GM23248 (cell line): ENCODE results near the gene APBA2. TPM values are rescaled to one million over a fixed set of nuclear protein-coding genes. Genes with fewer than 3 reads are reported as not detected.

ENCODE experiments used
- DNase-seq: peaks from one replicate; pipeline ENCODE4 v3.0.0-alpha.2; 2015
- H2AFZ ChIP-seq: fragments of 200-600 bp; sonication (generic); 2 replicates; pipeline ENCODE4 v1.6.1; 2016; ENCODE audit warnings: antibody characterized with exemption
- H3F3A ChIP-seq: fragments of 200-600 bp; sonication (generic); 2 replicates; pipeline ENCODE4 v1.6.1; 2016; ENCODE audit warnings: mild to moderate bottlenecking, antibody characterized with exemption, mixed run types; ENCODE audit not compliant: insufficient read depth
- H3K27ac ChIP-seq: fragments of 200-600 bp; sonication (generic); 2 replicates; pipeline ENCODE4 v1.5.1; 2016; ENCODE audit warnings: mild to moderate bottlenecking
- H3K27me3 ChIP-seq: fragments of 200-600 bp; sonication (generic); replicated peaks from 2 replicates; pipeline ENCODE4 v1.6.1; 2016; ENCODE audit warnings: mild to moderate bottlenecking; ENCODE audit not compliant: insufficient read depth
- H3K36me3 ChIP-seq: fragments of 200-600 bp; sonication (generic); 2 replicates; pipeline ENCODE4 v1.6.1; 2016; ENCODE audit warnings: low read depth, mild to moderate bottlenecking
- H3K4me1 ChIP-seq: fragments of 200-600 bp; sonication (generic); 2 replicates; pipeline ENCODE4 v1.6.1; 2016; ENCODE audit warnings: mild to moderate bottlenecking; ENCODE audit not compliant: insufficient read depth
- H3K4me2 ChIP-seq: fragments of 200-600 bp; sonication (generic); one replicate; pipeline ENCODE4 v1.6.1; 2016; ENCODE audit warnings: mild to moderate bottlenecking; ENCODE audit not compliant: unreplicated experiment
- H3K4me3 ChIP-seq: fragments of 200-600 bp; sonication (generic); 2 replicates; pipeline ENCODE4 v1.5.1; 2016; ENCODE audit warnings: mild to moderate bottlenecking
- H3K79me2 ChIP-seq: fragments of 200-600 bp; sonication (generic); 2 replicates; pipeline ENCODE4 v1.6.1; 2016; ENCODE audit warnings: mild to moderate bottlenecking; ENCODE audit not compliant: insufficient read depth
- H3K9ac ChIP-seq: fragments of 200-600 bp; sonication (generic); 2 replicates; pipeline ENCODE4 v1.6.1; 2016; ENCODE audit warnings: mild to moderate bottlenecking
- H3K9me2 ChIP-seq: fragments of 200-600 bp; sonication (generic); 2 replicates; pipeline ENCODE4 v1.6.1; 2016; ENCODE audit warnings: mixed run types, mild to moderate bottlenecking, moderate library complexity; ENCODE audit not compliant: insufficient read depth
- H3K9me3 ChIP-seq: fragments of 200-600 bp; sonication (generic); one replicate; pipeline ENCODE4 v1.6.1; 2017; ENCODE audit warnings: low read depth
- H4K20me1 ChIP-seq: fragments of 200-600 bp; sonication (generic); 2 replicates; pipeline ENCODE4 v1.6.0; 2016; ENCODE audit not compliant: insufficient read depth
- EZH2 ChIP-seq: fragments of 200-600 bp; sonication (generic); IDR thresholded peaks from 2 replicates; pipeline ENCODE4 v1.6.1; 2018; ENCODE audit warnings: antibody characterized with exemption, mild to moderate bottlenecking; ENCODE audit not compliant: insufficient read depth, poor library complexity, severe bottlenecking
- EZH2phosphoT487 ChIP-seq: fragments of 200-600 bp; sonication (generic); IDR thresholded peaks from 2 replicates; pipeline ENCODE4 v1.6.1; 2018; ENCODE audit warnings: antibody characterized with exemption, moderate library complexity, mild to moderate bottlenecking, low read depth; ENCODE audit not compliant: insufficient read depth
- WGBS, 2 experiments: methylation state at CpG; one replicate each; pipeline ENCODE4 v1.1.6; 2015 to 2017; ENCODE audit warnings: low lambda C conversion rate in 2 of 2, low coverage in 1 of 2; ENCODE audit errors: missing lambda C conversion rate in 2 of 2; 5-methylcytosine and 5-hydroxymethylcytosine counted together
- in situ Hi-C: fragments of 300-500 bp; cut with MboI; formaldehyde crosslinking; loops from 2 replicates; pipeline ENCODE4 v1.15.0; 2020
- polyA plus RNA-seq: library from polyadenylated mRNA; unstranded; fragments of >200 nt; fragmentation: Nextera tagmentation; extraction: Ambion mirVana; gene quantifications from 2 replicates; pipeline ENCODE4 v1.2.1, GENCODE V29; 2016
- total RNA-seq: library from RNA; depleted of rRNA; stranded (reverse); fragments of >200 nt; shearing (Covaris generic); gene quantifications from 2 replicates; pipeline ENCODE4 v1.2.3, GENCODE V29; 2014

Gene APBA2
- total and polyA plus RNA-seq, 2 experiments from 2014 or later = 0.23 to 0.65 TPM

DNA sequence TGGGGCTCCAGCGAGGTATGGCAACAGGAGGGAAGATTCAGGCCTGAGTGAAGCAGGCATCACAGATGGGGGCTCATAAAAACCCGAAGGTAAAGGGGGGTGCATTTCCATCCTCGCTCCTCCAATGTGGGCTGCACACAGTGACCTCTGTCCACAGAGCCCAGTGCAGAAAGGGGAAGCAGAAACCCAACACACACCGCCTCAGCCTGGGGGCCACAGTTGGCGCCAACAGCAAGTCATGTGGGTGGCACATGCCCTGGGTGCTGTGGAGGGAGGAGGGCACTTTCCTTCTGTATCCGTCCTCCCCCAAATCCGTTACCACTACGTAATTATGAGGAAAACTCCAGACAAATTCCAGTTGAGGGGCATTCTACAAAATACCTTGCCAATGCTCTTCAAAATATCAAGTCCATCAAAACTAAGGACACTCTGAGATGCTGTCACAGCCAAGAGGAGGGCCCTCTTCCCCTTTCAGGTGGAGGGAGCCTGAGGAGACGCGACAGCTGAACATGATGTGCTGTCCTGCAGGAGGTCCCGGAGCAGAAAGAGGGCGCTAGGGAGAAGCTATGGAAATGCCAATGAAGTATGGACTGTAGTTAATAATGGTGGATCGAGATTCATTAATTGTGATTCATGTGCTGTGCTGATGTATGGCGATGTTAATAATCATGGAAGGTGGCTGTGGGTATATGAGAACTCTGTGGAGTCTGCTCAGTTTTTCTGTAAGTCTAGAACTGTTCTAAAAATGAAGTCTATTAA lies 16.4 kb downstream of the APBA2 start:
- no peak overlapping the region for H3K4me3 ChIP-seq
- H3K9me3 ChIP-seq = no peaks in the 10 kb centered on the region
- no peak overlapping the region for H3K27ac ChIP-seq
- H3K79me2 ChIP-seq = no peaks in the 10 kb centered on the region
- H3K9ac ChIP-seq = no peak overlapping the region
- no peaks in the 10 kb centered on the region for H3K36me3 ChIP-seq
- no peak overlapping the region for H3K4me2 ChIP-seq
- H3K4me1 ChIP-seq = no peaks in the 10 kb centered on the region
- peaks cover 20% of the 10 kb centered on the region for H3K27me3 ChIP-seq
- no peak for DNase-seq
- no peaks in the 10 kb centered on the region for H3F3A ChIP-seq
- H2AFZ ChIP-seq = no peak overlapping the region
- TF ChIP-seq EZH2phosphoT487 (no peak), EZH2 (no peak)
- no peaks in the 10 kb centered on the region for H4K20me1 ChIP-seq
- in situ Hi-C loops = no loop called here
- H3K9me2 ChIP-seq = no peaks in the 10 kb centered on the region
- 54 to 55% methylated on average over 12 to 14 of the region's 14 CpGs for WGBS, 2 experiments

DNA sequence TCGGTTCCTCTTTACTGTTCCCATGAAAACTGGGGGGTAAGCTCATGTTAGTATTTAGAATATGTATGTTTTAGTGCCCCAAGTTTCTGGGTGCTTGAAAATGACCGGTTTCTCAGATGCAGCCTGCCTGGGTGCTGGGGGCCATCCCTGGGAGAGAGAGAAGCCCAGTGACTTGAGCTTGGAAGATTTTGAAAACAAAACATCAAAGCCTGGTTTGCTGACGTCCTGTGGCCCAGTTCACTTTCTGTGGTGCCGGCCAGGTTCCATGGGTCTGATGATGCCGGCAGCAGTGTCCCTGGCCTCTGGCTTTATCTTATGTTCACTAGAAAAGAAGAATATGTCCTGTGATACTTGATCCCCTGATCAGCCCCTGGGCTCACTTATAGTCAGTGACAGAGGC lies 17.1 kb downstream of the APBA2 start:
- H3K27me3 ChIP-seq = peaks cover 25% of the 10 kb centered on the region
- no peaks in the 10 kb centered on the region for H3F3A ChIP-seq
- no peak overlapping the region for H3K27ac ChIP-seq
- no peak for DNase-seq
- no peaks in the 10 kb centered on the region for H3K4me1 ChIP-seq
- no peak overlapping the region for H3K9ac ChIP-seq
- no peaks in the 10 kb centered on the region for H3K36me3 ChIP-seq
- no peaks in the 10 kb centered on the region for H3K9me3 ChIP-seq
- H4K20me1 ChIP-seq = no peaks in the 10 kb centered on the region
- in situ Hi-C loops = no loop called here
- no peak overlapping the region for H3K4me3 ChIP-seq
- H3K4me2 ChIP-seq = no peak overlapping the region
- H3K79me2 ChIP-seq = no peaks in the 10 kb centered on the region
- no peaks in the 10 kb centered on the region for H3K9me2 ChIP-seq
- TF ChIP-seq EZH2phosphoT487 (no peak), EZH2 (no peak)
- 51 to 54% methylated on average over 5 of the region's 5 CpGs for WGBS, 2 experiments
- no peak overlapping the region for H2AFZ ChIP-seq

DNA sequence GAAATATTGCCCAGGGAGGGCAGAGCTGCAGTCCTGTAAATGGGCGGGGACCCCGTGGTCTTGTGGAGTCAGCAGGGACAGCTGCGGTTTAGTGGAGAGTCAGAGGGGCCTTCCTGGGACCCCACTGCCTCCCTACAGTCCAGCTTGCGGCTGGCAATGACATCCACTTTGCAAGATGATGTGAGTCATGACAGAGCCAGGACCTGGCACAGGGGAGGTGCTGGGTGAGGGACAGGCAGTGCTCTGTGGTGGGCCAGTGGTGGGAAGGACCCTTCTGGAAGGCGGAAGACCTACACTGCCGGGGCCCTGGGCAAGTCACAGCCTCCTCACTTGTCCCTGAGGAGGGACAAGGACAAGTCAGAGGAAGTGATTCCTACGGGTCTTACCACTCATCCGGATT lies 17.8 kb downstream of the APBA2 start:
- no peaks in the 10 kb centered on the region for H3K79me2 ChIP-seq
- WGBS, 2 experiments = 15 to 26% methylated on average over 8 of the region's 8 CpGs
- H2AFZ ChIP-seq = no peak overlapping the region
- H3K27me3 ChIP-seq = peaks cover 25% of the 10 kb centered on the region
- no peaks in the 10 kb centered on the region for H3K9me2 ChIP-seq
- H3K9me3 ChIP-seq = no peaks in the 10 kb centered on the region
- H3K36me3 ChIP-seq = no peaks in the 10 kb centered on the region
- no peaks in the 10 kb centered on the region for H4K20me1 ChIP-seq
- no peak overlapping the region for H3K4me3 ChIP-seq
- no peak for DNase-seq
- no peak for TF ChIP-seq EZH2
- TF ChIP-seq EZH2phosphoT487 = no peak
- H3K4me1 ChIP-seq = no peaks in the 10 kb centered on the region
- H3K27ac ChIP-seq = no peak overlapping the region
- no peak overlapping the region for H3K9ac ChIP-seq
- no peak overlapping the region for H3K4me2 ChIP-seq
- in situ Hi-C loops = no loop called here
- no peaks in the 10 kb centered on the region for H3F3A ChIP-seq

DNA sequence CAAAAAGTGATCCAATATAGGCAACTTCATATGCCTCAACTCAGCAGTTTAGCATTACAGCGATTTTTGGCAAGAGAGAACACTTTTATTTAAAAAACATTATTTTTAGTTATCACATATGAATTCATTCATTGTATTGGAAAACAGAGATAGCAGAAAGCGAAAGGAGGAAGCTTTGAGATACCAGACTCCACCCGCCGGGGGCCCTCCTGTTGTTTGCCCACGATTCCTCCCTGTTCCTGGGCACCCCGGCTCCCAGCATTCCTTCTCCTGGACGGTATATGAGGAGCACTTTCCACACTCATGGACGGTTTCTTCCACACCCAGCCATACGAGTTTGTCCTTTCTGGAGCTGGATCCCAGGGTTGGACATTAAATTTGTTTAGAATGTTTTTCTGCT lies 18.2 kb downstream of the APBA2 start:
- in situ Hi-C loops = no loop called here
- Histone ChIP-seq H3K4me2 (no peak overlapping the region), H3K4me3 (no peak overlapping the region), H3F3A (no peaks in the 10 kb centered on the region), H4K20me1 (no peaks in the 10 kb centered on the region), H3K36me3 (no peaks in the 10 kb centered on the region), H3K27ac (no peak overlapping the region), H3K9ac (no peak overlapping the region), H3K27me3 (peaks cover 25% of the 10 kb centered on the region), H3K79me2 (no peaks in the 10 kb centered on the region), H3K4me1 (no peaks in the 10 kb centered on the region), H3K9me2 (no peaks in the 10 kb centered on the region), H3K9me3 (no peaks in the 10 kb centered on the region), H2AFZ (no peak overlapping the region)
- WGBS, 2 experiments = 4 to 5% methylated on average over 9 of the region's 9 CpGs
- no peak for DNase-seq
- TF ChIP-seq EZH2phosphoT487 = no peak
- no peak for TF ChIP-seq EZH2
